ENCODE measurements around the gene TBKBP1. TPM values are rescaled to one million over a fixed set of nuclear protein-coding genes. Genes with fewer than 3 reads are reported as not detected.
A peak's percentile ranks its signal among the peaks of the same experiment; 100 is the strongest.

The TBKBP1 gene
- total RNA-seq, 1 experiment from 2014 or later: 3.3 TPM

DNA sequence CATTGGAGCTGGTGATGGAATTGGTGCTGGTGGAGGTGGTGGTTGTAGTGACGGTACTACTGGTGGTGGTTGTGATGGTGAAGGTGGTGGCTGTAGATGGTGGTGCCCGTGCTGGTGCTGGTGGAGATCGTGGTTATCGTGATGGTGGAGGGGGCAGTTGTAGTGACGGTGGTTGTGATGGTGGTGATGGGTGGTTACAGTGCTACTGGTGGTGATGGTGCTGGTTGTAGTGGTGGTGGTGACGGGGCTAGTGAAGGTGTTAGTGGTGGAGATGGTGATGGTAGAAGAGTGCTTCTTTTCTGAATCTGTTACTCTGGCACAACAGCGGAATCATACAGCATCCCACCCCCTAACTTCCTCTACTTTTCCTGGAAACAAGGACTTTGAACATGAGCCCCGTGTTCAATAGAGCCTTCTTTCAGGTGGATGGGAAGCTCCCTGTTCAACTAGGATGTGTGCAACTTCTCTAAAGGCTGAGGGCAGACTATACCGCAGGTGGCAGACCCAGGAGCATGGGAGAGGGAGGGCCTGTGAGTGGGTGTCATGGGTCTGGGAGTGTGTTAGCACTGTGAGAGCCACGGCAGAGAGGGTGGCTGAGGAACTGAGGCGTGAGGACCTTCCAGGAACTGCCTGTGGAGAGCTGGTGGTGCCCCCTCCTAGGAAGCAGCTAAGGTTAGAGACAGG is 47.3 kb downstream of the TBKBP1 start:
- Histone ChIP-seq H3F3A (ENCODE audit: insufficient read depth, low read depth) (no peaks in the 10 kb centered on the region), H3K9me2 (ENCODE audit: insufficient read depth) (no peaks in the 10 kb centered on the region), H3K79me2 (ENCODE audit: low read depth) (no peaks in the 10 kb centered on the region), H3K36me3 (ENCODE audit: low read depth) (no peaks in the 10 kb centered on the region), H3K4me2 (no peak overlapping the region), H4K20me1 (ENCODE audit: insufficient read depth) (no peaks in the 10 kb centered on the region), H2AFZ (no peak overlapping the region), H3K4me3 (no peak overlapping the region), H3K4me1 (replicated peaks; ENCODE audit: insufficient read depth) (no peaks in the 10 kb centered on the region), H3K9me3 (ENCODE audit: insufficient read depth, low read depth) (no peaks in the 10 kb centered on the region), H3K27ac (no peak overlapping the region), H3K27me3 (ENCODE audit: insufficient read depth, low read depth) (peaks cover 58% of the 10 kb centered on the region)
- TF ChIP-seq, protein P1, sequence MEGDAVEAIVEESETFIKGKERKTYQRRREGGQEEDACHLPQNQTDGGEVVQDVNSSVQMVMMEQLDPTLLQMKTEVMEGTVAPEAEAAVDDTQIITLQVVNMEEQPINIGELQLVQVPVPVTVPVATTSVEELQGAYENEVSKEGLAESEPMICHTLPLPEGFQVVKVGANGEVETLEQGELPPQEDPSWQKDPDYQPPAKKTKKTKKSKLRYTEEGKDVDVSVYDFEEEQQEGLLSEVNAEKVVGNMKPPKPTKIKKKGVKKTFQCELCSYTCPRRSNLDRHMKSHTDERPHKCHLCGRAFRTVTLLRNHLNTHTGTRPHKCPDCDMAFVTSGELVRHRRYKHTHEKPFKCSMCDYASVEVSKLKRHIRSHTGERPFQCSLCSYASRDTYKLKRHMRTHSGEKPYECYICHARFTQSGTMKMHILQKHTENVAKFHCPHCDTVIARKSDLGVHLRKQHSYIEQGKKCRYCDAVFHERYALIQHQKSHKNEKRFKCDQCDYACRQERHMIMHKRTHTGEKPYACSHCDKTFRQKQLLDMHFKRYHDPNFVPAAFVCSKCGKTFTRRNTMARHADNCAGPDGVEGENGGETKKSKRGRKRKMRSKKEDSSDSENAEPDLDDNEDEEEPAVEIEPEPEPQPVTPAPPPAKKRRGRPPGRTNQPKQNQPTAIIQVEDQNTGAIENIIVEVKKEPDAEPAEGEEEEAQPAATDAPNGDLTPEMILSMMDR (conservative IDR thresholded peaks at IDR 0.05): no peak
- no peak for TF ChIP-seq EZH2 (IDR thresholded peaks at IDR 0.05; ENCODE audit: low read depth)
- intact Hi-C loops (cut with micrococcal nuclease; ENCODE audit: unreplicated experiment): no loop called here
- CTCF ChIA-PET: interaction anchor here (0.6 kb wide), 1 partner anchor 67 kb away, joined by 3 read pairs; no protein-coding TSS in a partner anchor
- no TSS peak for BruUV-seq (replicated peaks)
- POLR2A ChIA-PET (ENCODE audit: unreplicated experiment): no interaction called here
- no peak for DNase-seq

DNA sequence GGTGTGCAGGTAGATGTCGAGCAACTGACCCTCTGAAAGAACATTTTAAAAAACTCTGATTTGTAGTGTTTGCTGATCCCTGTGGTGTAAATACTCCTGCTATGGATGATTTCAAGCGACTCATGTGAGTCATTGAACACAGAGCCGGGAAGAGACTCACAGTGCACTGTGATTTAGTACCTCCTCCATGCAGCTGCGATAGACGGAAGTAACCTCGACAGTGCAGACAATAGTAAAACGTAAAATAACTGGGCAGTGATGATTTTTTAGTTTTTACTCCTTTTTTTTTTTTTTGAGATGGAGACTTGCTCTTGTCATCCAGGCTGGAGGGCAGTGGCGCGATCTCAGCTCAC is 47.8 kb downstream of the TBKBP1 start:
- BruUV-seq (replicated peaks): no TSS peak
- Histone ChIP-seq H3K36me3 (ENCODE audit: low read depth) (no peaks in the 10 kb centered on the region), H3K4me1 (replicated peaks; ENCODE audit: insufficient read depth) (no peaks in the 10 kb centered on the region), H4K20me1 (ENCODE audit: insufficient read depth) (no peaks in the 10 kb centered on the region), H3K4me2 (no peak overlapping the region), H2AFZ (no peak overlapping the region), H3K27ac (no peak overlapping the region), H3K79me2 (ENCODE audit: low read depth) (no peaks in the 10 kb centered on the region), H3K9me2 (ENCODE audit: insufficient read depth) (no peaks in the 10 kb centered on the region), H3K4me3 (no peak overlapping the region), H3K9me3 (ENCODE audit: insufficient read depth, low read depth) (no peaks in the 10 kb centered on the region), H3F3A (ENCODE audit: insufficient read depth, low read depth) (no peaks in the 10 kb centered on the region), H3K27me3 (ENCODE audit: insufficient read depth, low read depth) (peaks cover 57% of the 10 kb centered on the region)
- intact Hi-C loops (cut with micrococcal nuclease; ENCODE audit: unreplicated experiment): loop anchor here (2.0 kb wide), 1 partner anchor 43 kb away; no protein-coding TSS in a partner anchor
- CTCF ChIA-PET: interaction anchor here (0.6 kb wide), 1 partner anchor 67 kb away, joined by 3 read pairs; no protein-coding TSS in a partner anchor
- POLR2A ChIA-PET (ENCODE audit: unreplicated experiment): no interaction called here
- DNase-seq: no peak
- TF ChIP-seq, protein P1 (conservative IDR thresholded peaks at IDR 0.05): no peak
- no peak for TF ChIP-seq EZH2 (IDR thresholded peaks at IDR 0.05; ENCODE audit: low read depth)

DNA sequence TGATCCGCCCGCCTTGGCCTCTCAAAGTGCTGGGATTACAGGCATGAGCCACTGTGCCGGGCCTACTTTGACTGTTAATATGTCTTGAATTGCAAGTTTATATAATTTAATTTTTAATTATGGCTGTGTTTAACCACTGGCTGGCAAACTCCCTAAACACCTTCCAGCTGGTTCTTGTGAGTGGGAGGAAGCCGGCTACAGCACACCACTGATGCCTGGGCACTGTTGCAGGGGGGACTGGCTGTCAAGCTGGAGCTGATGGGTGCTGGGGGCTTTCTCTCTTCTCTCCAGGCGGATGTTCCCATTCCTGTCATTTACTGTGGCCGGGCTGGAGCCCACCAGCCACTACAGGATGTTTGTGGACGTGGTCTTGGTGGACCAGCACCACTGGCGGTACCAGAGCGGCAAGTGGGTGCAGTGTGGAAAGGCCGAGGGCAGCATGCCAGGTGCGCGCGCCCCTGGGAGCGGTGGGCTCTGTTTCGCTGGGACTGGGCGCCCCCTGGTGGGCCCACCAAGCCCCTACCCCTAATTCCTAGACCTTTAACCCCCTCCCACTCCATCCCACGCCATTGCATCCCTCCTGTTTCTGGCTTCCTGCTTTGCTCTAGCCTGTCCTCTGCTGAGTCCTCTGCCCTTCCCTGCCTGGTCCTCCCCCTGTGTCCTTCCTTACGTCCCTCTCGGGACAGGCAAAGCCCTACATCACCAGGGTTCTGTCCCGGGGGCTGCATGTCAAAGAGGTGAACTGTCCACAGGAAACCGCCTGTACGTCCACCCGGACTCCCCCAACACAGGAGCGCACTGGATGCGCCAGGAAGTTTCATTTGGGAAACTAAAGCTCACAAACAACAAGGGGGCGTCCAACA is 48.6 kb downstream of the TBKBP1 start:
- no peaks in the 10 kb centered on the region for H3K4me1 ChIP-seq (replicated peaks; ENCODE audit: insufficient read depth)
- no peak for TF ChIP-seq EZH2 (IDR thresholded peaks at IDR 0.05; ENCODE audit: low read depth)
- TF ChIP-seq, protein P1 (conservative IDR thresholded peaks at IDR 0.05): peak; percentile 64
- POLR2A ChIA-PET (ENCODE audit: unreplicated experiment): no interaction called here
- intact Hi-C loops (cut with micrococcal nuclease; ENCODE audit: unreplicated experiment): loop anchor here (2.0 kb wide), 1 partner anchor 44 kb away; no protein-coding TSS in a partner anchor
- CTCF ChIA-PET: no interaction called here
- H3F3A ChIP-seq (ENCODE audit: insufficient read depth, low read depth): no peaks in the 10 kb centered on the region
- H2AFZ ChIP-seq: no peak overlapping the region
- no peaks in the 10 kb centered on the region for H3K9me3 ChIP-seq (ENCODE audit: insufficient read depth, low read depth)
- peaks cover 55% of the 10 kb centered on the region for H3K27me3 ChIP-seq (ENCODE audit: insufficient read depth, low read depth)
- no peaks in the 10 kb centered on the region for H3K9me2 ChIP-seq (ENCODE audit: insufficient read depth)
- H3K4me3 ChIP-seq: no peak overlapping the region
- DNase-seq: no peak
- H3K79me2 ChIP-seq (ENCODE audit: low read depth): no peaks in the 10 kb centered on the region
- no peaks in the 10 kb centered on the region for H3K36me3 ChIP-seq (ENCODE audit: low read depth)
- H4K20me1 ChIP-seq (ENCODE audit: insufficient read depth): no peaks in the 10 kb centered on the region
- no peak overlapping the region for H3K27ac ChIP-seq
- no TSS peak for BruUV-seq (replicated peaks)
- no peak overlapping the region for H3K4me2 ChIP-seq

Data from PC-9 (cell line).